ENCODE data around the gene GPRC5A. TPM values are rescaled to one million over a fixed set of nuclear protein-coding genes. Genes with fewer than 3 reads are reported as not detected.

GPRC5A gene
- total and polyA plus RNA-seq, 10 of the 15 experiments (the other 5 are each of a cell fraction or from before 2014, with no cell fraction given) = 0.10 to 2.8 (median 1.1) TPM

GRCh38 chr12:12897302-12897701 lies 5.9 kb downstream of the GPRC5A start:
- H3K36me3 ChIP-seq (ENCODE audit: control insufficient read depth in 2 of 2, insufficient read depth in 2 of 2, low read length in 1 of 2) = no peaks in the 10 kb centered on the region
- intact Hi-C loops (cut with micrococcal nuclease; ENCODE audit: unreplicated experiment) = no loop called here
- H3K4me3 ChIP-seq = no peak overlapping the region
- ChIA-PET POLR2A (interaction anchor here (0.6 kb wide), 1 partner anchor 29 kb away, joined by 5 read pairs; no protein-coding TSS in a partner anchor), SMC1A (ENCODE audit: uncharacterized antibody, unreplicated experiment) (interaction anchor here (0.6 to 1.5 kb wide), 2 partner anchors 17 to 108 kb away, joined by 3 to 7 read pairs; no protein-coding TSS in a partner anchor), CTCF (interaction anchor here (0.6 kb wide), 1 partner anchor 315 kb away, joined by 3 read pairs; no protein-coding TSS in a partner anchor), RAD21 (ENCODE audit: unreplicated experiment) (interaction anchor here (0.7 kb wide), 1 partner anchor 1178 kb away, joined by 4 read pairs; no protein-coding TSS in a partner anchor)
- BruUV-seq (replicated peaks) = no TSS peak
- in situ Hi-C loops (cut with MboI) = no loop called here
- H3K79me2 ChIP-seq (ENCODE audit: control insufficient read depth, insufficient read depth, low read length) = no peaks in the 10 kb centered on the region
- H3K4me2 ChIP-seq (ENCODE audit: control insufficient read depth, insufficient read depth) = no peak overlapping the region
- no peak overlapping the region for H3K27ac ChIP-seq (ENCODE audit: control insufficient read depth, insufficient read depth)
- peaks cover 0 to 4% of the 10 kb centered on the region in 2 experiments; a peak in 3 of 4 replicates for H3K27me3 ChIP-seq (replicated peaks in 1 of 2; ENCODE audit: control insufficient read depth in 2 of 2, insufficient read depth in 2 of 2, low read length in 1 of 2)
- no peak overlapping the region for H3K9ac ChIP-seq (ENCODE audit: control insufficient read depth, insufficient read depth, low read length)
- H4K20me1 ChIP-seq (ENCODE audit: control insufficient read depth, insufficient read depth) = no peaks in the 10 kb centered on the region
- DNase-seq (ENCODE audit: low read depth, low spot score) (no peak), FAIRE-seq (no peak), ATAC-seq (no peak)
- H2AFZ ChIP-seq (ENCODE audit: control insufficient read depth, low read depth, low read length) = no peak overlapping the region
- no peaks in the 10 kb centered on the region for H3K4me1 ChIP-seq (ENCODE audit: control insufficient read depth, insufficient read depth, low read length)
- 41% methylated on average over 5 of the region's 6 CpGs for WGBS (ENCODE audit: insufficient coverage, insufficient replicate concordance, low lambda C conversion rate, missing lambda C conversion rate)
- H3K9me3 ChIP-seq (replicated peaks; ENCODE audit: control insufficient read depth, insufficient read depth, low read length) = no peaks in the 10 kb centered on the region
- TF ChIP-seq WRNIP1 (IDR thresholded peaks at IDR 0.05; ENCODE audit: borderline replicate concordance, low read depth, low read length) = no peak
- TF ChIP-seq CTCF (IDR thresholded peaks at IDR 0.05 in 2 of 3, conservative IDR thresholded peaks at IDR 0.05 in 1 of 3; ENCODE audit: control insufficient read depth in 2 of 3, extremely low read depth in 1 of 3, insufficient read depth in 1 of 3, low read depth in 3 of 3, low read length in 3 of 3) = no peak
- no peak for TF ChIP-seq E2F8 (IDR thresholded peaks at IDR 0.05; ENCODE audit: low read depth, partially characterized antibody)
- no peak for TF ChIP-seq REST (IDR thresholded peaks at IDR 0.05; ENCODE audit: low read depth, low read length)
- no peak for TF ChIP-seq BCLAF1 (IDR thresholded peaks at IDR 0.05)
- no peak for TF ChIP-seq POLR2A (IDR thresholded peaks at IDR 0.05; ENCODE audit: low read depth, low read length)
- no peak for TF ChIP-seq ZBTB33 (IDR thresholded peaks at IDR 0.05)
- no peak for TF ChIP-seq CBFB (IDR thresholded peaks at IDR 0.05; ENCODE audit: low read depth)

Measured in GM12878 (cell line).